Activated CD4-positive, alpha-beta T cell treated with anti-CD3 and anti-CD28 coated beads, Interleukin-2, amount 10 ng/mL, durations not matched to agents 7 days and 5 days (primary cell): Measurements from ENCODE around the gene ZNF415. TPM values are rescaled to one million over a fixed set of nuclear protein-coding genes. Genes with fewer than 3 reads are reported as not detected.
"Not testable (repeated sequence)": the region's sequence is repeated elsewhere in the genome, so short reads cannot be mapped to it uniquely, and the experiment has no call there.

ENCODE experiments used
- CTCF ChIA-PET: fragments of 350-600 bp; sonication (Branson Sonifier 250); formaldehyde crosslinking; loops from one replicate; lab custom pipeline; 2021; ENCODE audit warnings: antibody characterized with exemption; lab: Charles Lee
- POLR2A ChIA-PET: fragments of 350-600 bp; sonication (Branson Sonifier 250); formaldehyde crosslinking; loops from one replicate; lab custom pipeline; 2021; ENCODE audit warnings: antibody characterized with exemption; lab: Charles Lee
- DNase-seq: peaks from one replicate; pipeline ENCODE4 v3.0.0-alpha.2; 2020
- H3K27ac Mint-ChIP-seq: one replicate; pipeline ENCODE4 v1.8.0; 2021; ENCODE audit warnings: mild to moderate bottlenecking, moderate library complexity, mixed read lengths
- H3K27me3 Mint-ChIP-seq: one replicate; pipeline ENCODE4 v1.8.0; 2021; ENCODE audit warnings: mixed read lengths
- H3K36me3 Mint-ChIP-seq: one replicate; pipeline ENCODE4 v1.8.0; 2021; ENCODE audit warnings: low read depth, mixed read lengths
- H3K4me1 Mint-ChIP-seq: one replicate; pipeline ENCODE4 v1.8.0; 2021; ENCODE audit warnings: mixed read lengths
- H3K4me3 Mint-ChIP-seq: one replicate; pipeline ENCODE4 v1.8.0; 2021; ENCODE audit warnings: mild to moderate bottlenecking, moderate library complexity, mixed read lengths
- H3K9me3 Mint-ChIP-seq: one replicate; pipeline ENCODE4 v1.8.0; 2021; ENCODE audit warnings: mixed read lengths
- total RNA-seq, 2 experiments: library from RNA; stranded (reverse); gene quantifications; one replicate each; pipeline ENCODE4 v1.2.3, GENCODE V29; 2021

Gene ZNF415
- total RNA-seq, 2 experiments from 2014 or later, result 1.3 to 1.9 TPM

- Mint-ChIP-seq H3K4me3 (peak overlapping the region; percentile 59), H3K27me3 (peaks cover 8% of the 10 kb centered on the region), H3K4me1 (peaks cover 15% of the 10 kb centered on the region), H3K9me3 (peaks cover 53% of the 10 kb centered on the region), H3K27ac (no peak overlapping the region), H3K36me3 (peaks cover 19% of the 10 kb centered on the region)
- ChIA-PET CTCF (no interaction called here), POLR2A (no interaction called here)
- DNase-seq, result no peak
These were observed 983 bp downstream of the ZNF415 start for GRCh38 chr19:53131727-53132126.

GRCh38 chr19:53131085-53131590 is 1.6 kb downstream of the ZNF415 start:
- ChIA-PET CTCF (no interaction called here), POLR2A (no interaction called here)
- H3K4me1 Mint-ChIP-seq, result peaks cover 15% of the 10 kb centered on the region
- no peak overlapping the region for H3K27ac Mint-ChIP-seq
- H3K36me3 Mint-ChIP-seq, result peaks cover 19% of the 10 kb centered on the region
- peaks cover 8% of the 10 kb centered on the region for H3K27me3 Mint-ChIP-seq
- no peak overlapping the region for H3K4me3 Mint-ChIP-seq
- peaks cover 52% of the 10 kb centered on the region for H3K9me3 Mint-ChIP-seq
- no peak for DNase-seq

- H3K9me3 Mint-ChIP-seq, result peaks cover 48% of the 10 kb centered on the region
- no peak for DNase-seq
- peaks cover 15% of the 10 kb centered on the region for H3K4me1 Mint-ChIP-seq
- ChIA-PET POLR2A (no interaction called here), CTCF (no interaction called here)
- no peak overlapping the region for H3K4me3 Mint-ChIP-seq
- peaks cover 8% of the 10 kb centered on the region for H3K27me3 Mint-ChIP-seq
- peaks cover 19% of the 10 kb centered on the region for H3K36me3 Mint-ChIP-seq
- H3K27ac Mint-ChIP-seq, result no peak overlapping the region
These were observed 2.2 kb downstream of the ZNF415 start for GRCh38 chr19:53130506-53130905.

DNA sequence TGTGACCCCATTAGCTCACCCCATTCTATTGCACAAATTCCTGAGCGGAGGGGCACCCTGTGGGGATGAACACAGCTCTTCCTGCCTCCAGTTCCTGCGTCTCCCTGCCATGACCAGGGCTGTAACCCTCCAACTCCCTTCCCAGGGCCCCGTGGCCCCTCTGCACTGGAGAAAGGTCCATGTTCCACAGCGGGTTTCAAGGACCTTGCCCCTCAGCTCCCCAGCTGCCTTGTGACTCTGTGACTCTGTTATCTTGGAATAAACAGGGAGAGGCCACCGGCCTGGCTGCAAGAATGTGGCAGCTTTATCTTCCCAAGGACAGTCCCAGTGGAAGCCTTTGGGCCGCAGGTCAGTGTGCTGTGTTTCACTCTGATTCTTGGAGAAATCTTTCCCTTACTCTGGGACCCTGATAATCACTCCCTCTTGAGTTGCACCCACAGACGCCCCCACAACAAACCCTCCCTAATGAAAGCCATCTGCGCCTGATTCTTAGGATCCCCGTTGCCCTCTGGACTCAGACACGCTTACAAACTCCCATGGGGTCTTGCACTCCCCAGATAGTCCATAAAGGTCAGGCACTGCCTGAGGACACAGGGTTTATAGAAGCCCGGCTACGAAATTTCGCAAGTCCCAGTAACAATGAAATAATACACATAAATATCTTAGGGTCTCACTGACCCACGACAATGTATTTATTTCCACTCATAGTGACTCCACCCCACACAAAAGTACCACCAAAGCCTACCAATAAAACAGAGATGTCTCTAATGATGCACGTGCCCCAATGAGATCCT is 5.8 kb downstream of the ZNF415 start:
- POLR2A ChIA-PET, H3K27me3 Mint-ChIP-seq, H3K4me1 Mint-ChIP-seq, DNase-seq, H3K4me3 Mint-ChIP-seq, H3K27ac Mint-ChIP-seq: not testable (repeated sequence)
- peaks cover 24% of the 10 kb centered on the region for H3K36me3 Mint-ChIP-seq
- peaks cover 50% of the 10 kb centered on the region for H3K9me3 Mint-ChIP-seq
- CTCF ChIA-PET, result interaction anchor here (0.6 kb wide), 1 partner anchor 298 kb away, joined by 4 read pairs; no protein-coding TSS in a partner anchor

- H3K27ac Mint-ChIP-seq, result no peak overlapping the region
- no peak overlapping the region for H3K4me3 Mint-ChIP-seq
- H3K27me3 Mint-ChIP-seq, result no peaks in the 10 kb centered on the region
- H3K4me1 Mint-ChIP-seq, result no peaks in the 10 kb centered on the region
- CTCF ChIA-PET, result no interaction called here
- POLR2A ChIA-PET, result no interaction called here
- H3K36me3 Mint-ChIP-seq, result peaks cover 13% of the 10 kb centered on the region
- no peak for DNase-seq
- H3K9me3 Mint-ChIP-seq, result peaks cover 41% of the 10 kb centered on the region
These were observed 9.3 kb downstream of the ZNF415 start for GRCh38 chr19:53123400-53123799.

DNA sequence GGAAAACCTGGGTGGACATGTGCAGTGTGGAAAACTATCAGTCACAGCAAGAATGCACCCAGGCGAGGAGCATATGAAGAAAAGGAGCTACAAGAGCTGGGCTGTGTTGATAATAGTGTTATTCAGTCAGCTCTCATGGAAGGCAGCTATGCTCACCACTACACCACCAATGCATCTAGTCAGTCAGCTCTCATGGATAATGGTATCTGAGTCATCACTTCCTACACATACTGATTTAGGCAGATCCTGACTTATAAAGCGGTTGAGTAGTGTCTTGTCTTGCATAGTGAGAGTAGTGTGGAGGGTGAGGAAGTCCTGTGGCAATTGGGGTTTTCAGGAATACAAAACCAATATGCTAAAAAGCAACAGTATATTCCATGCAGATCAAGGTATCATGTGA is 20.4 kb downstream of the ZNF415 start:
- ChIA-PET CTCF (no interaction called here), POLR2A (no interaction called here)
- Mint-ChIP-seq H3K27me3 (no peaks in the 10 kb centered on the region), H3K4me3 (no peak overlapping the region), H3K4me1 (no peaks in the 10 kb centered on the region), H3K9me3 (peaks cover 57% of the 10 kb centered on the region), H3K27ac (no peak overlapping the region), H3K36me3 (peaks cover 38% of the 10 kb centered on the region)
- DNase-seq, result no peak

DNA sequence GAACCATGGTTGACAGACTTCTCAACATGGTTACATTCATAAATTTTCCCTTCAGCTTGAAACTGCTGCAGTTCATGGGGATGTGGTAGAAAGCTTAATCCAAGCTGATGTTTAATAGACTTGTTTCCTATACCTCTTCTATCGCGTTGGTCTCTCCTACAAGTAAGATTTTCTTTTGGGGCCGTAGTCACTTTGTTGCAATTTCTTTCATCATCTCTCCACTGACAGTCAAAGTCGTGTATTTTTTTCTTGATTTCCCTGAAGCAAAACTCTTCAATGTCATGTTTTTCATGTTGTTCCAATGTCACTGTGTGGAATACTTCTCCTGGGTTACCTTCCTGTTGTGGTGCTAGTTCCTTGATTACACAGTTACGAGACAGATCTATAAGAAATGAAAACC is 23.2 kb downstream of the ZNF415 start:
- no peaks in the 10 kb centered on the region for H3K27me3 Mint-ChIP-seq
- ChIA-PET POLR2A (no interaction called here), CTCF (no interaction called here)
- H3K36me3 Mint-ChIP-seq, result peaks cover 24% of the 10 kb centered on the region
- H3K27ac Mint-ChIP-seq, result no peak overlapping the region
- H3K4me1 Mint-ChIP-seq, result peaks cover under 1% of the 10 kb centered on the region
- no peak for DNase-seq
- H3K4me3 Mint-ChIP-seq, result no peak overlapping the region
- peaks cover 46% of the 10 kb centered on the region for H3K9me3 Mint-ChIP-seq

- peaks cover 33% of the 10 kb centered on the region for H3K4me1 Mint-ChIP-seq
- peaks cover 32% of the 10 kb centered on the region for H3K36me3 Mint-ChIP-seq
- DNase-seq, result peak; percentile 99
- H3K4me3 Mint-ChIP-seq, result peak within 1 kb of the TSS; percentile 84
- H3K27ac Mint-ChIP-seq, result peak within 1 kb of the TSS; percentile 93
- H3K9me3 Mint-ChIP-seq, result peaks cover 30% of the 10 kb centered on the region
- no peaks in the 10 kb centered on the region for H3K27me3 Mint-ChIP-seq
- ChIA-PET POLR2A (interaction anchor here (0.7 kb wide), 1 partner anchor 155 kb away, joined by 4 read pairs; no protein-coding TSS in a partner anchor), CTCF (interaction anchor here (0.7 kb wide), 1 partner anchor 701 kb away, joined by 3 read pairs; no protein-coding TSS in a partner anchor)
These were observed 29.2 kb downstream of the ZNF415 start, which contains the start of gene ZNF160 for GRCh38 chr19:53103234-53104203. ZNF160 (minus strand) TSS chr19:53103422; CDS start chr19:53086276, 17,146 bp downstream.

DNA sequence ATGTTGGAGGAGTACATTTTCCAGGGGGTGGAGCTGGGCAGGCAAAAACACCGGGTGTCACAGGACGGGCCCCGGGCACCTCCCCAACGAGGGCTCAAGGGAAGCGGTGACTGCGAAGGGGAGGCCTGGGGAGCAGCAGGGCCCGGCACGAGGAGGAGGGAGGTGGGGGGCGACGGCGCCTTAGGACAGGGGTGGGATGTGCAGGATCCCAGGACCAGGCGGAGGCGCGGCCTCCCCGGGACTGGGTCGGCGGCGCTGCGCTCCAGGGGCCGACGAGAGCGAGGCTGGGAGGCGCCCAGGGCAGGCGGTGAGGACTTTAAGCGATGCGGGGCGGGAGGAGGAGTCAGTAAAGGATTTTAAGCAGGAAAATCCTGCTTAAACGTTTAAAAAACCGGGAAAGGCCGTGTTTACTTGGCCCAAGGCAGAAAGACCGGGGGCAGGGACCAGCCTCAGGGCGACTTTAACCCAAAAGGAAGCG is 29.9 kb downstream of the ZNF415 start:
- no peaks in the 10 kb centered on the region for H3K27me3 Mint-ChIP-seq

DNA sequence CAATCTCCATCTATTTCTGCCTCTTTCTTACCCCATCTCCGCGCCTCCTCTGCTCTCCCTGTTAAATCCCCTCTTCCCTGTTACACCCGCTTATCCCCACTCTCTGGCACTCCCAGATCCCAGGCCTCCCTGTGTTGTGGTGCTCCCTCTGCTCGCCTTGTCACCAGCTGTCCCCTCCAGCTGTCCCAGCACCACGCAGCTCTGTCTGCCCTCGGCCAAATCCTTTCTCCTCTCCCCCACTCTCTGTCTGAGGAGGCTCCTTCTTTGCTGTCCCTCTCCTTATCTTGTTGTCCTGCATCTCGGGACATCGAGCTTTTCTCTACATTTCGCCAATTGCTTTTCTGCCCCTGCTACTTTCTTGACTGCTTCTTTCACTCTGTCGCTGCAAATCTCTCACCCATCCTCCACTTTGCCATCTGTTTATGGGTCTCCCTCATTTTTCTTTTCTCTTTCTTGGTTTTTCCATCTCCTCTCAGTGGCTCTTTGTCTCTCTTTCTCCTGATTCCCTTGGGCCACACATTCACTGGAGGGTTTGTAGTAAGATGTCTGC is 30.4 kb downstream of the ZNF415 start:
- Mint-ChIP-seq H3K4me3 (peak overlapping the region; percentile 84), H3K4me1 (peaks cover 35% of the 10 kb centered on the region), H3K9me3 (peaks cover 32% of the 10 kb centered on the region), H3K36me3 (peaks cover 44% of the 10 kb centered on the region), H3K27ac (peak overlapping the region; percentile 93), H3K27me3 (no peaks in the 10 kb centered on the region)
- CTCF ChIA-PET, result interaction anchor here (0.5 kb wide), 1 partner anchor 804 kb away, joined by 5 read pairs; no protein-coding TSS in a partner anchor
- POLR2A ChIA-PET, result no interaction called here
- DNase-seq, result no peak

More for the DNA sequence above, 29.9 kb downstream of the ZNF415 start:
- POLR2A ChIA-PET, result no interaction called here
- peak; percentile 55 for DNase-seq
- Mint-ChIP-seq H3K4me3 (peak overlapping the region; percentile 84), H3K9me3 (peaks cover 31% of the 10 kb centered on the region), H3K4me1 (peaks cover 35% of the 10 kb centered on the region), H3K36me3 (peaks cover 39% of the 10 kb centered on the region), H3K27ac (peak overlapping the region; percentile 93)
- CTCF ChIA-PET, result no interaction called here

GRCh38 chr19:53101518-53101917 is 31.2 kb downstream of the ZNF415 start:
- POLR2A ChIA-PET, result no interaction called here
- peak; percentile 31 for DNase-seq
- H3K27ac Mint-ChIP-seq, result peak overlapping the region; percentile 93

DNA sequence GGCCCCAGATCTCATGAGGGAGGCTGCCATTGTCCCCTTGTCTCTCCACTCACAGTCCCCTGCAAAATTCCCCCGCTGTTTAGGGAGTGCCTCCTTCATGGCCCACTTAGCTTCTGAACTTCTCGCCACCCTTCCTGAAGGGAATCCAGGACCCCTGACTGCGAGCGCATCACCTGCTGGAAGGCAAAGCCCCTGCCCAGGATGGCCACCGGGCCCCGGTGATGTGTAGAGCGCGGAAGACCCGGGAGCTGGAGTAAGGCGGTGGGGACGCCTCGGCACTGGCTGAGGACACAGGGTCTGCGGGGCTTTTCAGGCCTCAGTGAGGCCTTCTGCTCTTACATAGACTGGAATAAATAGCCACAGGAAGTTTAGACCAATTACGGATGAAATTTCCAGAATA is 34.1 kb downstream of the ZNF415 start:
- CTCF ChIA-PET, H3K27ac Mint-ChIP-seq, H3K4me3 Mint-ChIP-seq, H3K27me3 Mint-ChIP-seq, POLR2A ChIA-PET, DNase-seq: not testable (repeated sequence)
- Mint-ChIP-seq H3K9me3 (peaks cover 32% of the 10 kb centered on the region), H3K4me1 (peaks cover 25% of the 10 kb centered on the region), H3K36me3 (peaks cover 70% of the 10 kb centered on the region)

More at GRCh38 chr19:53101518-53101917, 31.2 kb downstream of the ZNF415 start:
- Mint-ChIP-seq H3K36me3 (peaks cover 47% of the 10 kb centered on the region), H3K4me1 (peaks cover 35% of the 10 kb centered on the region), H3K4me3 (peak overlapping the region; percentile 84), H3K9me3 (peaks cover 27% of the 10 kb centered on the region), H3K27me3 (no peaks in the 10 kb centered on the region)
- CTCF ChIA-PET, result interaction anchor here (0.5 kb wide), 1 partner anchor 803 kb away, joined by 5 read pairs; no protein-coding TSS in a partner anchor
